Measurements from ENCODE around the gene COL20A1. TPM values are rescaled to one million over a fixed set of nuclear protein-coding genes. Genes with fewer than 3 reads are reported as not detected.

Gene COL20A1
- total and polyA plus RNA-seq, 2 of the 13 experiments (the other 11 are each of a cell fraction or from before 2014, with no cell fraction given), result not detected

DNA sequence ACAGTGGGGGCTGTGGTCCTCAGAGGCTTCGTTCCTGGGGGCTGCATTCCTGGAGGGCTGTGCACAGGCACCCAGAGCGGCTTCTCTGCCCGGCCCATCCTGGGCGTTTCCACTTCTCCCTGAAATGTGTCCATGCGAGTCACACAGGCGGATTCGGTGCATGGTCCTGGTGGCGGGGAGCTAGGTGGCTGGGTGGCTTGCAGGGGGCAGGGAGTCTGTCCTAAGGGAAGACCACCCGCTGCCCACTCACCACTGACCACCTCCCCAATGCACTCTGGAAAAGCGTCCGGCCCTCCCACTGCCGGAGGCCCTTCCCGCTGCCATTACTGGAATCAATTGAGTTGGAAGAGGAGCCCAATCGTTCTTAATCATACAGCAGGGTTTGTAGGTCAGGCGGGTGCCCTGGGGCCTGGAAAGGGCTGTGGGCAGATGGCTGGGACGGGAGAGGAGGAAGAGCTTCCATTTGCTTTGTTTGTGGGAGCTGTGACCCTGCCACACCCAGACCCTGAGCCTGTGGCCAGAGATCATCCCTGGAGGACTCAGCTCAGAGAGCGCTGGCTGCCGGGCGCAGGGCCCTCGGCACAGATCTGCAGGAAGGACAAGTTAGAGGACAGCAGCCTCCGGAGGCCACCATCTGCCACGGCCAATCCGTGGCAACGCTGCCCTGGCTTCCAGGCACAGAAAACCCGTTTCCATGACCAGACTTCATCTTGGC is 61.8 kb downstream of the COL20A1 start (continued):
- TF ChIP-seq UBTF (CRISPR knock-in tag; IDR thresholded peaks at IDR 0.05) (no peak), PRDM4 (CRISPR knock-in tag; IDR thresholded peaks at IDR 0.05; ENCODE audit: borderline replicate concordance) (no peak)

DNA sequence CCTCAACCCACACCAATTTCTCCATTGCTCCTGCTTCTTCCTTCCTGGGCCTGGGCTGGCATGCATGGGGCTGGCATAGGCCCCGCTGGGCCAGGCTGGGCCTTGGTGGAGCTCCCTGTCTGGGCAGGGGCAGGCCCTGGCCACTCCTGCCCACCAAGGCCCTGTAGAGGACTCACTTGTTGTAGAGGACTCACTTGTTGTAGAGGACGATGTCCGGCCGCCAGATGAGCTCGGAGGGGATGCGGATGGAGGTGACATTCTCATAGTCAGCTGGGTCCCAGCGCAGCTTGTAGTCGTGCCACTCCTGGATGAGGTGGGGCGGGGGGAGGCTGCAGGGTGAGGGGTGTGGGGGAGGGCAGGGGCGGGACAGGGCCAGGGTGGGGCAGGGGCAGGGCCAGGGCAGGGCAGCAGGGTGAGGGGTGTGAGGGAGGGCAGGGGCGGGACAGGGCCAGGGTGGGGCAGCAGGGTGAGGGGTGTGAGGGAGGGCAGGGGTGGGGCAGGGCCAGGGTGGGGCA is 62.9 kb downstream of the COL20A1 start:
- H3K27me3 ChIP-seq (ENCODE audit: control insufficient read depth in 1 of 2, insufficient read depth in 2 of 2, low read length in 2 of 2), result peaks cover 16 to 25% of the 10 kb centered on the region in 2 experiments
- no peaks in the 10 kb centered on the region for H3K79me2 ChIP-seq (ENCODE audit: insufficient read depth, low read length)
- no peaks in the 10 kb centered on the region; the same call in 1 of the 2 replicates for H4K20me1 ChIP-seq (ENCODE audit: insufficient read depth, low read length)
- H2AFZ ChIP-seq (ENCODE audit: low read length), result no peak overlapping the region
- ATAC-seq (no peak), DNase-seq (ENCODE audit: low spot score) (no peak), FAIRE-seq (no peak)
- no peaks in the 10 kb centered on the region for H3K4me1 ChIP-seq (ENCODE audit: insufficient read depth, low read length)
- BruUV-seq (replicated peaks), result no TSS peak
- H3K9me3 ChIP-seq (ENCODE audit: low read length), result no peaks in the 10 kb centered on the region
- intact Hi-C loops (cut with micrococcal nuclease; ENCODE audit: unreplicated experiment), result no loop called here
- H3K4me2 ChIP-seq (ENCODE audit: low read depth, low read length), result no peak overlapping the region
- no peaks in the 10 kb centered on the region for H3K36me3 ChIP-seq (replicated peaks in 1 of 2; ENCODE audit: control insufficient read depth in 1 of 2, insufficient read depth in 2 of 2, low read length in 2 of 2)
- in situ Hi-C loops (cut with HindIII; ENCODE audit: extremely low pct_ligation_motif_present, low pct_unique_long_range_greater_than_20kb), result no loop called here
- no peak for TF ChIP-seq EEA1 (CRISPR knock-in tag; IDR thresholded peaks at IDR 0.05; ENCODE audit: borderline replicate concordance)
- no peak for TF ChIP-seq GPN1 (CRISPR knock-in tag; IDR thresholded peaks at IDR 0.05; ENCODE audit: borderline replicate concordance)
- TF ChIP-seq NFATC3 (CRISPR knock-in tag; IDR thresholded peaks at IDR 0.05), result no peak
- no peak for TF ChIP-seq BRCA1 (CRISPR knock-in tag; IDR thresholded peaks at IDR 0.05)
- TF ChIP-seq FOXA3 (CRISPR knock-in tag; IDR thresholded peaks at IDR 0.05), result no peak
- TF ChIP-seq KLF12 (CRISPR knock-in tag; IDR thresholded peaks at IDR 0.05; ENCODE audit: borderline replicate concordance), result no peak
- no peak for TF ChIP-seq ZMYM3 (CRISPR knock-in tag; IDR thresholded peaks at IDR 0.05)
- TF ChIP-seq, protein P1, sequence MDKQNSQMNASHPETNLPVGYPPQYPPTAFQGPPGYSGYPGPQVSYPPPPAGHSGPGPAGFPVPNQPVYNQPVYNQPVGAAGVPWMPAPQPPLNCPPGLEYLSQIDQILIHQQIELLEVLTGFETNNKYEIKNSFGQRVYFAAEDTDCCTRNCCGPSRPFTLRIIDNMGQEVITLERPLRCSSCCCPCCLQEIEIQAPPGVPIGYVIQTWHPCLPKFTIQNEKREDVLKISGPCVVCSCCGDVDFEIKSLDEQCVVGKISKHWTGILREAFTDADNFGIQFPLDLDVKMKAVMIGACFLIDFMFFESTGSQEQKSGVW (CRISPR knock-in tag; IDR thresholded peaks at IDR 0.05; ENCODE audit: borderline replicate concordance), result no peak
- TF ChIP-seq ZFP1 (CRISPR knock-in tag; IDR thresholded peaks at IDR 0.05), result no peak
- no peak overlapping the region for H3K4me3 ChIP-seq (replicated peaks in 1 of 3; ENCODE audit: insufficient read depth in 1 of 3, low read depth in 2 of 3, low read length in 3 of 3)
- CTCF ChIA-PET (ENCODE audit: low intra/inter-chr PET ratio, low total read pairs), result no interaction called here
- POLR2A ChIA-PET, result no interaction called here
- 52% methylated on average over 11 of the region's 11 CpGs for WGBS (ENCODE audit: low lambda C conversion rate)
- H3K27ac ChIP-seq (ENCODE audit: extremely low read length, insufficient read depth, low read length), result no peak overlapping the region
- no peak overlapping the region for H3K9ac ChIP-seq (ENCODE audit: insufficient read depth, low read depth, low read length)
